ENCODE results near the gene EPHA6.

GRCh38 chr3:97359977-97360376 is 545.6 kb downstream of the EPHA6 start:
- TF ChIP-seq CTCF (IDR thresholded peaks at IDR 0.05) (no peak), EZH2phosphoT487 (IDR thresholded peaks at IDR 0.05) (no peak)

Measured in neural progenitor cell (in vitro differentiated cells).